ENCODE data around the gene LRRTM4.

The LRRTM4 gene

GRCh38 chr2:77521931-77522470, at the start of gene LRRTM4:
Gene LRRTM4 (minus strand): TSS chr2:77522376.
- no peak for DNase-seq

- DNase-seq, result no peak
Measured at GRCh38 chr2:77571545-77571944, 49.4 kb upstream of the LRRTM4 start.

- DNase-seq, result no peak
Measured at GRCh38 chr2:77567723-77568122, 45.5 kb upstream of the LRRTM4 start.

GRCh38 chr2:77566582-77566981, 44.4 kb upstream of the LRRTM4 start:
- DNase-seq, result no peak

- no peak for DNase-seq
Measured at GRCh38 chr2:77566131-77566530, 44.0 kb upstream of the LRRTM4 start.

GRCh38 chr2:77552956-77553355, 30.8 kb upstream of the LRRTM4 start:
- no peak for DNase-seq

GRCh38 chr2:77538031-77538430, 15.9 kb upstream of the LRRTM4 start:
- DNase-seq, result no peak

- DNase-seq, result no peak
Measured at GRCh38 chr2:77522888-77523287, 712 bp upstream of the LRRTM4 start.

GRCh38 chr2:77521548-77521891, 656 bp downstream of the LRRTM4 start:
- no peak for DNase-seq

- no peak for DNase-seq
Measured at GRCh38 chr2:77520641-77521547, 1.3 kb downstream of the LRRTM4 start.

- DNase-seq, result no peak
Measured at GRCh38 chr2:77519888-77520506, 2.2 kb downstream of the LRRTM4 start.

GRCh38 chr2:77519164-77519887, 2.9 kb downstream of the LRRTM4 start:
- no peak for DNase-seq

- DNase-seq, result no peak
Measured at GRCh38 chr2:77518311-77518710, 3.9 kb downstream of the LRRTM4 start.

GRCh38 chr2:77513191-77513590, 9.0 kb downstream of the LRRTM4 start:
- DNase-seq, result no peak

GRCh38 chr2:77512507-77512906, 9.7 kb downstream of the LRRTM4 start:
- DNase-seq, result no peak

GRCh38 chr2:77508511-77508910, 13.7 kb downstream of the LRRTM4 start:
- no peak for DNase-seq

- DNase-seq, result no peak
Measured at GRCh38 chr2:77507657-77508056, 14.5 kb downstream of the LRRTM4 start.

- DNase-seq, result no peak
Measured at GRCh38 chr2:77488141-77488540, 34.0 kb downstream of the LRRTM4 start.

GRCh38 chr2:77487074-77487803, 34.9 kb downstream of the LRRTM4 start:
- DNase-seq, result no peak

- DNase-seq, result no peak
Measured at GRCh38 chr2:77484026-77484425, 38.1 kb downstream of the LRRTM4 start.

- DNase-seq, result no peak
Measured at GRCh38 chr2:77479895-77480294, 42.3 kb downstream of the LRRTM4 start.

- no peak for DNase-seq
Measured at GRCh38 chr2:77479395-77479794, 42.8 kb downstream of the LRRTM4 start.

GRCh38 chr2:77470096-77470495, 52.1 kb downstream of the LRRTM4 start:
- DNase-seq, result no peak
